AG09319 (cell line): Measurements from ENCODE around the gene LMF2.

ENCODE experiments used
- DNase-seq: peaks from one replicate; pipeline ENCODE4 v3.0.0-alpha.2; 2010; ENCODE audit warnings: low read depth; ENCODE audit errors: extremely low read depth
- TF ChIP-seq, protein P1 (sequence below): IDR thresholded peaks from 2 replicates; pipeline ENCODE4 v1.5.1; 2011; ENCODE audit warnings: low read depth, mild to moderate bottlenecking, inconsistent platforms, low read length, moderate library complexity

Gene LMF2

DNA sequence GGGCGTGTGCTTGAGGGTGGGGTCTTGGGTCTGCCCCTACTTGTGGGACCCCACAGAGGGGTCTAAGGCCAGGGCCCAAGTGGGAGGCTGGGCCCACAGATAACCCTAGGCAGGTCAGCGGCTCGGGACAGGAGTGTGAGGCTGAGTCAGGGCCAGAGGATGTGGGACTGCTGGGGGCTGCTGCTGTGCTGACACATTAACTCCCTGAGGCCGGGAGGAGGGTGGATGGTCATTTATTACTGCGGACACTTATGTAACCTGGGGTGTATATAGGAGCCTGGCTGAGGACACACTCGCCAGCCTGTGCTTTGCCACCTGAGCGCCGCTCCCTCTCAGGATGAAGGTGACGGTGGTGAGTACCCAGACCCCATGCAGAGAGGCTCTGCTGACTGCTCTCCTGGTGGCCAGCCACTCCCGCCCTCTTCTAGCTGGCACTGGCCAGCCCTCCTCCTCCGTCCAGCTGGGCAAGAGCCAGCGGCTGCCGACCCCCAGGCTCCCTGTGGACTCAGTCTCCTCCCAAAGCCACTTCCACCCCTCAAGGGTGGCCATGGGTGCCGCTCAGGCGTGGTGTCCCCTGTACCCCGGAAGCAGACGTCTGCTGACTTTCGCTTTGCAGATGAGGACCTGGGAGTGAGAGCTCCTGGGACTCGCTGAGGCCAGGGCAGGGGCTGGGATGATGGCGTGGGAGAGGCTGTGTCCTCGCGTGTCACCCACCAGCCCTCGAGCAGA, 20.8 kb downstream of the LMF2 start, which contains the start of gene MIOX:
MIOX (plus strand) TSS at position 299 of the 729 bp plus-strand sequence; CDS start at position 338, 39 bp downstream.
- TF ChIP-seq, protein P1, sequence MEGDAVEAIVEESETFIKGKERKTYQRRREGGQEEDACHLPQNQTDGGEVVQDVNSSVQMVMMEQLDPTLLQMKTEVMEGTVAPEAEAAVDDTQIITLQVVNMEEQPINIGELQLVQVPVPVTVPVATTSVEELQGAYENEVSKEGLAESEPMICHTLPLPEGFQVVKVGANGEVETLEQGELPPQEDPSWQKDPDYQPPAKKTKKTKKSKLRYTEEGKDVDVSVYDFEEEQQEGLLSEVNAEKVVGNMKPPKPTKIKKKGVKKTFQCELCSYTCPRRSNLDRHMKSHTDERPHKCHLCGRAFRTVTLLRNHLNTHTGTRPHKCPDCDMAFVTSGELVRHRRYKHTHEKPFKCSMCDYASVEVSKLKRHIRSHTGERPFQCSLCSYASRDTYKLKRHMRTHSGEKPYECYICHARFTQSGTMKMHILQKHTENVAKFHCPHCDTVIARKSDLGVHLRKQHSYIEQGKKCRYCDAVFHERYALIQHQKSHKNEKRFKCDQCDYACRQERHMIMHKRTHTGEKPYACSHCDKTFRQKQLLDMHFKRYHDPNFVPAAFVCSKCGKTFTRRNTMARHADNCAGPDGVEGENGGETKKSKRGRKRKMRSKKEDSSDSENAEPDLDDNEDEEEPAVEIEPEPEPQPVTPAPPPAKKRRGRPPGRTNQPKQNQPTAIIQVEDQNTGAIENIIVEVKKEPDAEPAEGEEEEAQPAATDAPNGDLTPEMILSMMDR = no peak
- no peak for DNase-seq

DNA sequence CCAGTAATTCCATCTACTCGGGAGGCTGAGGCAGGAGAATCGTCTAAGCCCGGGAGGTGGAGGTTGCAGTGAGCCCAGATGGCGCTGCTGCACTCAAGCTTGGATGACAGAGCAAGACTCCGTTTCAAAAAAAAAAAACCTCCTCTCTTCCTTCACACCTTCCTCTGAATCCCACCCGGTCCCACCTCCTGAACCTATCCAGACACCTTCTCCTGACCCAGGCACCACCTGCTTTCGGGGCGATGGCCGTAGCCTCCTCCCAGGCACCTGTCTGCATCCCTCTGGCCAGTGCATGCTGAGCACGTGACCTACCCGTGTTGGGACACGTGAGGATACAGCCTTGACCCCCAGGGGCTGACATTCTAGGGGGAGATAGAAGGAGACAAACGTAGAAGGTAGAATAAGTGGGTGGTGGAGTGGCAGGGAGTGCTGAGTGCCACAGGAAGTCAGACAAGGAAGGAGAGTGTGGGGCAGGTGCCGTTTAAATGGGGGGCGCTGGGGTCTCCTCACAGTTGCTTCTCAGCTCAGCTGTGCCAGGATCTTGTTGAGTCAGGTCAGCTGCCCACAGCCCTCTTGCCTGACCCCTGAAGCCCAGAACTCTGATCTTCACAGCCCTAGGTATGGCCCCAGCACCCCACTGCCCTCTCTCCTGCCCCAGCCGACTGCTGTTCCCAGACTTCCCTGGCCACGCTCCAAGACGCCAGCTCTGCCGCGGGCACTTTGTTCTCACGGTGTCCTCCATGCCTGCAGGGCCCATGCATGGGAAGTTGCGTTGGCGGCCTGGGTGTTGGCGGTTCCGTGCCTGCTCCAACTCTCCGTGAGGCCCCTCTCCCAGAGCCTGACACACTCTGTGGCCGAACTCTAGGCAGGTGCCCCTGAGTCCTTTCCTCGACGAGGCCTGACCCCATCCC, 22.0 kb downstream of the LMF2 start:
- TF ChIP-seq, protein P1 = no peak
- DNase-seq = no peak

DNA sequence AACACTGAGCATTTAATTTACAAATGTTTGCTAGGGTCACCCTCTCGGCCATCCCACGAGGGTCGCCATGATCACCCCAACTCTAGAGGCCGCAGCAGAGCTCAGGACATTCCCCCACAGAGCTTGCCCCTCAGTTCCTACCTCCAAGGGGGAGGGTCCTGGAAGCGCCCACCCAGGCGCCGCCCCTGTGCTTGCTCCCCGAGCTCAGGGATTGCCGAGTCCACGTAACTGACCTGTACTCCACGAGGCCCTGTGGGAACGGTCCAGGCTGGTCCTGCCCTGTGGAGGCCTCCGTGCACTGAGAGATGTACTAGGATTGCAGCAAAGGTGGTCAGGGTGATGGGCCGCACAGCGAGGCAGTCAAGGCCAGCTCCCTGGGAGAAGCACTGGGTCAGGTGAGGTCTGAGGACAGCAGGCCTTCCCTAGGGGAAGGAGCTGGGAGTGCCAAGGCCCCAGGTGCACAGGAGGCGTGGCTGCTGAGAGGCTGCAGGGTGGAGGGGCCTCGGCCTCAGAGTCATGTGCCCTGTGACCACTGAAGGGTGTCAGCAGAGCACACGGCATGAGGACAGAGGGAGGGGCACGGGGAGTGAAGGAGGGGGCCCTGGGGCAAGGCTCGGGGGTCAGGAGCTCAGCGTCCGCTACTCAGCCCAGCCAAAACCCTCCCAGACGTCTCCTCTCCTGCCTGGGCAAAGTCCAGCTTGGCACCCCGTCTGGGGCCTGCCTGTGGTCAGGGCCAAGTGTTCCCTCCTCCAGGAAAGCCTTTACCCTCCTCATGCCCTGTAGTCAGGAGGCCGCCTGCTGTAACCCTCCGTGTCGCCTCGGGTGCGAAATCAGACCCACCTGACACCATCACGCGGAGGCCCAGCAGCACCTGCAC, 23.3 kb downstream of the LMF2 start:
- DNase-seq = no peak
- TF ChIP-seq, protein P1 = no peak

DNA sequence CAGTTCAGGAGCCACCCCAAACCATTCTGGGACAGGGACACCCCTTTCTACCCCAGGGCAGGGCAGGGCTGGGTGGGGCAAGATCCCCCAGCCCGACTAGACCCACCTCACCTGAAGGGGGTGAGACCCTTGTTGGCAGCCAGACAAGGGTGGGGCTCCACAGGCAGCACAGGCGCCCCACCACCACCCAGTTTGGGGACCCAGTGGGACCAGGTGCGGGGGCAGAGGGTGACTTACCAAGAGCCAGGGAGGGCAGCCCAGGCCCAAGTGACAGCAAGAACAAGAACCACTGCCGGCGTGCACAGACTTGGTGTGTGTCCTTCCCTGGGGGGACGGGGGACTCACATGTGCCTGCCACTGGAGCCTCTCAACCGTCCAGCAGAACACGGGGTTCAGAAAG, 23.9 kb downstream of the LMF2 start:
- no peak for DNase-seq

DNA sequence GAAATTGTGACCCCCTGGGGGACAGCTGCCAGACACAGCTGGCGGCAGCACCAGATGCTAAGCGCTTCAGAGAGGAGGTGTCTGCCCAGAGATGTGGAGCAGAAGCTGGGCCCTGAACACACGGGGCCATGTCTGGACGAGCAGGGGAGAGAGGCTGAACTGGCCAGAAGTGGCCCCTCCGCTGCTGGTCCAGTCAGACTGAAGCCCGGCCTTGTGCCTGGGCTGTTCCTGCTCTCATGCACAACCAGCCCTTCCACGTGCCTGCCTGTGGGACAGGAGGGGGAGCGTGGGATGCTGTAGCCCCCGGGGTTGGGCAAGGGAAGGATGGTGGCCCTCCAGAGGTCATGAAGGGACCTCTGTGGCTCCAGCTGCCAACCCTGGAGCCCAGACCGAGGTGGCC, 24.4 kb downstream of the LMF2 start:
- TF ChIP-seq, protein P1 = no peak
- no peak for DNase-seq

More for the DNA sequence above, 23.9 kb downstream of the LMF2 start:
- TF ChIP-seq, protein P1 = no peak

DNA sequence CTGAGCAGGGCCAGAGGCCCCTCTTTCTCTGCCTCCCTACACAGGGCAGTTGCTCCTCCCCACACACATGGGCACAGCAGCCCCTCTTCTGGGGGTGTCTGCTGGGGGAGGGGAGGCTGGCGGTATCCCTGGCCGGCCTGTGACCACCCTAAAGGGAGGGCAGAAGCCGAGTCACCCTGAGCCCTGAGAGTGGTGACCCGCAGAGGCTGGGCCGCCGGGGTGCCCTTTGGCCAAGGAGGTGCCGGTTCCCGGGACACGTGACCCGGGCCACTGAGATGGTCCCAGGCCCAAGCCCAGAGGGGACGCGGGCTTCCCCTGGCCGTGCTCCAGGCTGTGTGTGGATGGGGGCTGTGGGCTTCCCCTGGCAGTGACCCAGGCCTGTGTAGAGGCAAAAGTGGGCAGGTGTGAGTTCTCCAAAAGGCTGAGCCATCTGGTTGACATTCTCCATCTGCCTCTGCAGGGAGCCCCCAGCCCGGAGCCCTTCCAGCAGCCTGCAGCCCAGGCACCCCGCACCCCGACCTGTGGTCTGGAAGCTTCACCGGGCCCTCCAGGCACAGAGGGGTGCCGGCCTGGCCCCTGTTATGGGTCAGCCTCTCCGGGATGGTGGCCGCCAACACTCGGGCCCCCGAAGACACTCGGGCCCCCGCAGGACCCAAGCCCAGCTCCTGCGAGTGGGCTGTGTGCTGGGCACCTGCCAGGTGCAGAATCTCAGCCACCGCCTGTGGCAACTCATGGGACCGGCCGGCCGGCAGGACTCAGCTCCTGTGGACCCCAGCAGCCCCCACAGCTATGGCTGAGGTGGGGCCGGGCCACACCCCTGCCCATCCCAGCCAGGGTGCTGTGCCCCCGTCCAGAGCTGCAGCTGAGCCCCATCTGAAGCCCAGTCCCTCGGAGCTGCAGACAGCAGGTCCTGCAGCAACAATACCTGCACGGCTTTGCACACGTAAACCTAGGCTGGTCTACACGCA, 25.1 kb downstream of the LMF2 start:
- no peak for DNase-seq
- TF ChIP-seq, protein P1 = no peak
